Measurements from ENCODE around the gene CALCR. TPM values are rescaled to one million over a fixed set of nuclear protein-coding genes. Genes with fewer than 3 reads are reported as not detected.

CALCR gene
- total and polyA plus RNA-seq, 9 of the 15 experiments (the other 6 are each of a cell fraction or from before 2014, with no cell fraction given), result 0.04 to 0.14 (median 0.09) TPM; not detected in 3

- FAIRE-seq, result no peak
- TF ChIP-seq, protein P1, sequence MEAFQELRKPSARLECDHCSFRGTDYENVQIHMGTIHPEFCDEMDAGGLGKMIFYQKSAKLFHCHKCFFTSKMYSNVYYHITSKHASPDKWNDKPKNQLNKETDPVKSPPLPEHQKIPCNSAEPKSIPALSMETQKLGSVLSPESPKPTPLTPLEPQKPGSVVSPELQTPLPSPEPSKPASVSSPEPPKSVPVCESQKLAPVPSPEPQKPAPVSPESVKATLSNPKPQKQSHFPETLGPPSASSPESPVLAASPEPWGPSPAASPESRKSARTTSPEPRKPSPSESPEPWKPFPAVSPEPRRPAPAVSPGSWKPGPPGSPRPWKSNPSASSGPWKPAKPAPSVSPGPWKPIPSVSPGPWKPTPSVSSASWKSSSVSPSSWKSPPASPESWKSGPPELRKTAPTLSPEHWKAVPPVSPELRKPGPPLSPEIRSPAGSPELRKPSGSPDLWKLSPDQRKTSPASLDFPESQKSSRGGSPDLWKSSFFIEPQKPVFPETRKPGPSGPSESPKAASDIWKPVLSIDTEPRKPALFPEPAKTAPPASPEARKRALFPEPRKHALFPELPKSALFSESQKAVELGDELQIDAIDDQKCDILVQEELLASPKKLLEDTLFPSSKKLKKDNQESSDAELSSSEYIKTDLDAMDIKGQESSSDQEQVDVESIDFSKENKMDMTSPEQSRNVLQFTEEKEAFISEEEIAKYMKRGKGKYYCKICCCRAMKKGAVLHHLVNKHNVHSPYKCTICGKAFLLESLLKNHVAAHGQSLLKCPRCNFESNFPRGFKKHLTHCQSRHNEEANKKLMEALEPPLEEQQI (IDR thresholded peaks at IDR 0.05), result no peak
- no peak for TF ChIP-seq KDM1A (IDR thresholded peaks at IDR 0.05)
- no peak for TF ChIP-seq SRSF1 (IDR thresholded peaks at IDR 0.05; ENCODE audit: low read depth, low read length)
- TF ChIP-seq NR4A1 (CRISPR knock-in tag; IDR thresholded peaks at IDR 0.05), result no peak
- no peak for TF ChIP-seq NR4A1 (tag; IDR thresholded peaks at IDR 0.05)
- H3K4me1 ChIP-seq (replicated peaks in 1 of 2; ENCODE audit: control insufficient read depth in 2 of 2, insufficient read depth in 2 of 2, low read length in 2 of 2), result no peaks in the 10 kb centered on the region
- ATAC-seq, result no peak
- intact Hi-C loops (cut with micrococcal nuclease), result no loop called here
- H3K27ac ChIP-seq (ENCODE audit: extremely low read depth, low read depth, low read length), result no peak overlapping the region
- WGBS (ENCODE audit: insufficient coverage, low coverage, missing lambda C conversion rate), result 0% methylated on average over 2 of the region's 2 CpGs
- H4K20me1 ChIP-seq (replicated peaks; ENCODE audit: control insufficient read depth, insufficient read depth, low read length), result no peaks in the 10 kb centered on the region
- H3K9me1 ChIP-seq (ENCODE audit: control insufficient read depth, insufficient read depth, low read length), result no peaks in the 10 kb centered on the region
- no peak overlapping the region for H3K9ac ChIP-seq (ENCODE audit: insufficient read depth in 1 of 2, low read depth in 2 of 2, low read length in 2 of 2)
- H3K4me3 ChIP-seq, result no peak overlapping the region
- CTCF ChIA-PET (ENCODE audit: low intra/inter-chr PET ratio), result no interaction called here
- no TSS peak for BruUV-seq (replicated peaks)
- no peaks in the 10 kb centered on the region for H3K9me3 ChIP-seq (replicated peaks; ENCODE audit: control insufficient read depth, insufficient read depth, low read depth, low read length)
- H2AFZ ChIP-seq (ENCODE audit: low read depth, low read length), result no peak overlapping the region
- H3K4me2 ChIP-seq (ENCODE audit: insufficient read depth, low read length), result no peak overlapping the region
- H3K36me3 ChIP-seq (ENCODE audit: control insufficient read depth, insufficient read depth, low read length), result no peaks in the 10 kb centered on the region
- H3K79me2 ChIP-seq (ENCODE audit: control insufficient read depth, insufficient read depth, low read length), result no peaks in the 10 kb centered on the region
- POLR2A ChIA-PET, result no interaction called here
- in situ Hi-C loops (cut with MboI), result no loop called here
- H3K27me3 ChIP-seq (ENCODE audit: control insufficient read depth in 2 of 2, insufficient read depth in 2 of 2, low read length in 2 of 2), result peaks cover 3 to 4% of the 10 kb centered on the region in 2 experiments; a peak in 1 of 5 replicates
- DNase-seq (ENCODE audit: extremely low read depth in 1 of 4, low spot score in 3 of 4), result no peak
These were observed 142.4 kb downstream of the CALCR start for GRCh38 chr7:93432130-93432529.

All from K562 (cell line).